ENCODE data around the gene ATP6V0E1.
A peak's percentile ranks its signal among the peaks of the same experiment; 100 is the strongest.
"Not testable (repeated sequence)": the region's sequence is repeated elsewhere in the genome, so short reads cannot be mapped to it uniquely, and the experiment has no call there.

Gene ATP6V0E1

GRCh38 chr5:173041881-173042762, 58.6 kb downstream of the ATP6V0E1 start:
- DNase-seq = no peak

DNA sequence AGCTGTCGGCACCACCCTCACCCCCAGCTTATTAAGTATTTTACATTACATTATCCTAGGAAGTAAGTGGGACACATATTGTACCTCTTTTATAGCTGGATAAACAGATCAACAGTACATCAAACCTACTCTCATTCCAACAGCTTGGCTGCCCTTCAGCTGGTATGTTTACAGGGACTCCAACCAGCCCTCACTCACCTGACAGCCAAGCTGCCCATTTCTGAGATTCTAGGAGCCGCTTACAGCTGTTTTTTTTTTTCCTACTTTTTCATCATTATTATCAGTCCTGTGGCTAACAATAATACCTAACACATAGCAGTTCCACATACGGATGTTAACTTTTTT, 59.2 kb downstream of the ATP6V0E1 start:
- DNase-seq = no peak

- no peak for DNase-seq
Measured at GRCh38 chr5:173045474-173045873, 61.9 kb downstream of the ATP6V0E1 start.

DNA sequence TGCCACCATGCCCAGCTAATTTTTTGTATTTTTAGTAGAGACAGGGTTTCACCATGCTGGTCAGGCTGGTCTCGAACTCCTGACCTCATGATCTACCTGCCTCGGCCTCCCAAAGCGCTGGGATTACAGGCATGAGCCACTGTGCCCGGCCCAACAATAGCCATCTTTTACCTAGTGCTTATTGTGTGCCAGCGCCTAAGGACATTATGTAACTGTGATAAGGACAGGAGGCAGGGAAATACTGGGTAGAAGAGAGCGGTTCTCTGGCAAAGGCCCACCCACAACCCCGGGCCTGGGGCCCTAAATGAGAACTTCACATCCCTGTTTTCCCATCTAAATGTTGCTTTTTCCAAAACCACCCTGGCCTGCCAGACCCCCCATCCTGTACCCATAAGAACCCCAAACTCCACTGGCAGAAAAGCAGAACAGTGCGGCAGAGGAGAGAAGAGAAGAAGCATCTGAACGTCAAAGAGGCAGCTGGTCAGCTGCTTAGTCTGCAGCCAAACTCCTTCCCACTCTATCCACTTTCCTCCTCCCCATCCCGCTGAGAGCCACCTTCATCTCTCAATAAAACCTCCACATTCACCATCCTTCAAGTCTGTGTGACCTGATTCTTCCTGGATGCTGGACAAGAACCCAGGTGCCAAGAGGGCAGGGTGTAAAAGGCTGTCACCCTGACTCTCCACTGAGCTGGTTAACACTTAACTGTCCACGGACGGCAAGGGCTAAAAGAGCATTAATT, 63.7 kb downstream of the ATP6V0E1 start:
- DNase-seq = not testable (repeated sequence)

- no peak for DNase-seq
Measured at GRCh38 chr5:173047838-173048105, 64.2 kb downstream of the ATP6V0E1 start.

GRCh38 chr5:173050791-173051190, 67.2 kb downstream of the ATP6V0E1 start:
- DNase-seq = no peak

GRCh38 chr5:173051746-173052145, 68.2 kb downstream of the ATP6V0E1 start:
- no peak for DNase-seq

- no peak for DNase-seq
Measured at GRCh38 chr5:173053041-173053440, 69.5 kb downstream of the ATP6V0E1 start.

DNA sequence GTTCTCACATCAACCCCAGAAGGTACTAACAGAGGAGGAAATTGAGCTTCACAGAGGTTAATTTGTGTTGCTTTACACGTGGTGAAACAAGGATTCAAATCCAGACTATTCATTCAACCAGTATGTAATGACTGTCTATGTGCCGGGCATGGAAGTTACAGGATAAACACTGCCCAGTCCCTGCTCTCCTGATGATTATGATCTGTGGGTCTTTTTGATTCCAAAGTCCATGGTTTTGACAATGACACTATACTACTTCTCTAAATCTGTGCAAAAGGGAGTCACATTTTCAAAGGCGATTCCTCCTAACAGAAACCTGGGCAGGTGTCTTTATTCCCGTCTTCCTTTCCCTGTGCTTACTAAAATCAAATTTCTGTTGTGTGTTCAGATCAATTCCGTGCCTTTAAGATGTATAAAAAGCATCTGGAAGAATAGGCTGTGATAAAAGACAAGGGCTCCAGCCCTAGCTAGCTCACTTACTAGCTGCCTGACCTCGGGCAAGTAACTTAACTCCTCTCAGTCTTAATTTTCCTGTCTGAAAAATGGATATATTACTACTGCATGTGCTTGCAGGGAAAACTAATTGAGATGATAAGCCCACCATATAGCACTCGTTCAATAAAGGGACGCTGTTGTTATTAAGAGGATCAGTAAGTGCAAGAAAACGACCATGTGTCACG, 71.6 kb downstream of the ATP6V0E1 start:
- no peak for DNase-seq

- no peak for DNase-seq
Measured at GRCh38 chr5:173055722-173055982, 72.1 kb downstream of the ATP6V0E1 start.

- peak; percentile 99 for DNase-seq
Measured at GRCh38 chr5:173055983-173056782, 72.6 kb downstream of the ATP6V0E1 start, which contains the start of gene CREBRF. TSS of gene CREBRF (plus strand) at chr5:173056352. CDS start at chr5:173080776, 24,424 bp downstream.

- peak; percentile 83 for DNase-seq
Measured at GRCh38 chr5:173056783-173057061, 73.2 kb downstream of the ATP6V0E1 start.

GRCh38 chr5:173057062-173057924, 73.7 kb downstream of the ATP6V0E1 start:
- DNase-seq = peak; percentile 98

DNA sequence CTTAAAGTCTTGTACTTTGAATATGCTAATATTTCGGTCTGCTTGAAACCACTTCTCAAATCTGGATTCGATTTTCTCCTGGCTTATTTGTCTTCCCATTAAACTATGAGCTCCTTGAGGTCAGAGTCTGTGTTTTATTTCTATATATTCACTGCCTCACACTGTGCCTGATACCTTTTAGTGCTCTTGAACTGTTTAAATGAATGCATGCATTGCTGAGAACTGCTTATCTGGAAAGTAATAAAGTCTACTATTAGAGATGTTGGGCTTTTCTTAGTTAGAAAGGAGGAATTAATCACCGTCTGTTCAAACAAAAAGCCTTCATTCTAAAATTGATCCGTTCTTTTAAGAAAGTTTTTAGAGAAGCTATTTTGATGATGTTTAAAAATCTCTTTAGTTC, 78.6 kb downstream of the ATP6V0E1 start:
- no peak for DNase-seq

DNA sequence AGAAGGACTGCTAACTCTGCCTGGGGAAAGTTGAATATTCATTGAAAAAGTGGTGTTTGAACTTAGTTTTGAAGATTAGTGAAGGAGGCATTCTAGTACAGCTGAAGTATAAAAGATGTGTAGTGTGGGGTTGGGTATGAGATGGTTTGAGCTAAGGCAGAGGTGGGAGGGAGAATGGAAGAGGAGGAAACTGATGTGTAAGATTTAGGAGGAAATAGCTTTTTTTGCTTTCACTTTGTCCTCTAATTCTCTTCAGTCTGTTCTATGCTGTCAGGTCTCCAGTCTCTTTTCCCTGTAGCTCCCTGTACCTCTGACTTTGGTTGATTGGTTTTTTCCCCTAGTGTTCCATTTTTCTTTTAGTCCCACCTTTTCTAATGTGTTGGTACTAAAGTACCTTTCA, 81.6 kb downstream of the ATP6V0E1 start:
- DNase-seq = no peak

- DNase-seq = no peak
Measured at GRCh38 chr5:173069671-173070070, 86.1 kb downstream of the ATP6V0E1 start.

DNA sequence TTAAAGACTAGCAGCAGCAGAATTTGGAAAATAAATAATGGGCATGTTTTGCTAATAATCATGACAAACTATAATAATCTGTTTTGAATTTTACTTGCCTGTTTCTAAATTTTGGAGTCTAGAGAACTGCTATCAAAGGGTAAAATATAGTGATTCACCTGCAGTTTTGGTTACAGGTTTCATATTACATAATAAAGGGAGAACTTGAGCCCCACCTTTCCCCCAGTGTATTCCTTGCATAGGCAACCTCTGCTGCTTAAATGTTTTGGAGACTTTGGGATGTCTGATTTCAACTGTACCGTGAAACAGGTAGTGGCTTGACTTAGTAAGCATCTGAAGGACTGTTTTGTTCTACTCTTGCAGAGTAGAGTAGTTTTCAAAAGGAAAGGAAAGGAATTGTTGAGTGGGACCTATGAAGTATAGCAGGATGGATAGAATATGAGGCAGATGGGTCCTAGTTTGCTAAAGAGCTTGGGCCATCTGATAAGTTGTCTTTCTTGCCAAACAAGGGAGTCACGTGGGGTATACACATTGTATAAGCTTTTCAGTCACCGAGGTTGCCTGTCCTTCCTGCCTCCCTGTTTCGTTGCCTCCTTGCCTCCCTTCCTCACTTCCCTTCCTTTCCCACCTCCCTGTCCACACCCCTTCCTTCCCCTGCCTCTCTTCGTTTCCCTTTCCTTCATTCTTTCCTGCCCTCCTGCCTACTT, 91.7 kb downstream of the ATP6V0E1 start:
- DNase-seq = no peak

DNA sequence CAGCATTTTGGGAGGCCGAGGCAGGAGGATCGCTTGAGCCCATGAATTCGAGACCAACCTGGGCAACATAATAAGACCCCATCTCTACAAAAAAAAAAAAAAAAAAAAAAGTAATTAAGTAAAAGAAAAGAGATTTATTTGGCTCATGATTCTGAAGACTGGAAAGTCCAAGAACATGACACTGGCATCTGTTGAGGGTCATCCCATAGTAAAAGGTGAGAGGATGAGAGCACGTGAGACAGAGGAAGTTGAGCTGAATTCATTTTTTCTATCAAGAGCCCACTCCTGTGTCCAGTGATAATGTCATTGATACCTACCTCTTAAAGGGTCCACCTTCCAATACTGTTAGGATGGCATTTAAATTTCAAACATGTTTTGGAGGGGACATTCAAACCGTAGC, 92.4 kb downstream of the ATP6V0E1 start:
- DNase-seq = no peak

DNA sequence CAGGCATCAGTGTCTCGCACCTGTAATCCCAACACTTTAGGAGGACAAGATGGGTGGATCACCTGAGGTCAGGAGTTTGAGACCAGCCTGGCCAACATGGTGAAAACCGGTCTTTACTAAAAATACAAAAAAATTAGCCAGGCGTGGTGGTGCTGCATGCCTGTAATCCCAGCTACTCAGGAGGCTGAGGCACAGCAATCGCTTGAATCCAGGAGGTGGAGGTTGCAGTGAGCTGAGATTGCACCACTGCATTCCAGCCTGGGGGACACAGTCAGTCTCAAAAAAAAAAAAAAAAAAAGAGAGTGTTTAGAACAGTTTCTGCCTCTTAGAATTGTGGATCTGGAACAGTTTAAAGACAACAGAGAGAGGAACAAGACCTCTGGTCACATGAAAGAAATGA, 92.9 kb downstream of the ATP6V0E1 start:
- DNase-seq = not testable (repeated sequence)

DNA sequence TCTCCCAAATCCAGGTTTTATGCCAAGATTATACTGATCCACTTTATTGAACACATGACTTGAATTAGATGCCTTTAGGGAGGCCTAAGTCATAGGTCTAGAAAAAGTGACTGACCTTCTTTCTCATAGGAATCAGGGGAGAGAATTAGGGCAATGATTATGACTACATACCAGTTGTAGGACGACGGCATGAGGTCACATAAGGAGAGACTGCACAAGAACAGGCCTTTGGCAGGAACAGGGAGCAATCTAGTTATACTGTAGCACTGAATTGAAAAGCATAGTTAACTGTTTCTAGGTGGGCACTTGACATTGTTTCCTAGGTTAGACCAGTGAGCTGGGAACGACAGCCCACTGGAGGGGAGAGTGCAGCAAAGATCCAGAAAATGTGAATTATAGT, 95.3 kb downstream of the ATP6V0E1 start:
- DNase-seq = no peak
